GM10266 (cell line): Measurements from ENCODE around the gene PCED1B.

Source experiments
- DNase-seq: peaks from one replicate; pipeline ENCODE4 v3.0.0; 2012; ENCODE audit errors: extremely low spot score
- TF ChIP-seq, protein P1 (sequence below): IDR thresholded peaks from 2 replicates; pipeline ENCODE4 v1.5.1; 2012; ENCODE audit warnings: mild to moderate bottlenecking, low read depth; ENCODE audit not compliant: control insufficient read depth, insufficient read depth; ENCODE audit errors: missing control alignments

Gene PCED1B

DNA sequence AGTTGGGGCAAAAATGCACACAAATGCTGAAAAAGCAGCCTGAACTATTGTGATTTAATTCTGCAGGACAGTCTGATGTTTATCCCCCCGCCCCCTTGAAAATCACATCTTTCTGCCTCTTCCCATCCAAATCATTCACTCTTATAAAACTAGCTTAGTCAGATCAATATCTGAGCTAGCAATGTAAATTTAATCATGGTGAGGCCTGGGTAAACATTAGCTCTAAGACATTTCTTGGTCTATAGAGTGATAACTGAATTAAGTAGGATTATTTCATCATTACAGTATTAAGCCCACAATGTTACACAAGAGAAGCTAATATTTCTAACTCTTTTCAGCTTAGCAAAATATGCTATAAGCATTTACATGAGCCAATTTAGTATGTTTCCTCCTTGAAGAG, 9.1 kb upstream of the PCED1B start:
- TF ChIP-seq, protein P1, sequence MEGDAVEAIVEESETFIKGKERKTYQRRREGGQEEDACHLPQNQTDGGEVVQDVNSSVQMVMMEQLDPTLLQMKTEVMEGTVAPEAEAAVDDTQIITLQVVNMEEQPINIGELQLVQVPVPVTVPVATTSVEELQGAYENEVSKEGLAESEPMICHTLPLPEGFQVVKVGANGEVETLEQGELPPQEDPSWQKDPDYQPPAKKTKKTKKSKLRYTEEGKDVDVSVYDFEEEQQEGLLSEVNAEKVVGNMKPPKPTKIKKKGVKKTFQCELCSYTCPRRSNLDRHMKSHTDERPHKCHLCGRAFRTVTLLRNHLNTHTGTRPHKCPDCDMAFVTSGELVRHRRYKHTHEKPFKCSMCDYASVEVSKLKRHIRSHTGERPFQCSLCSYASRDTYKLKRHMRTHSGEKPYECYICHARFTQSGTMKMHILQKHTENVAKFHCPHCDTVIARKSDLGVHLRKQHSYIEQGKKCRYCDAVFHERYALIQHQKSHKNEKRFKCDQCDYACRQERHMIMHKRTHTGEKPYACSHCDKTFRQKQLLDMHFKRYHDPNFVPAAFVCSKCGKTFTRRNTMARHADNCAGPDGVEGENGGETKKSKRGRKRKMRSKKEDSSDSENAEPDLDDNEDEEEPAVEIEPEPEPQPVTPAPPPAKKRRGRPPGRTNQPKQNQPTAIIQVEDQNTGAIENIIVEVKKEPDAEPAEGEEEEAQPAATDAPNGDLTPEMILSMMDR = no peak
- no peak for DNase-seq

DNA sequence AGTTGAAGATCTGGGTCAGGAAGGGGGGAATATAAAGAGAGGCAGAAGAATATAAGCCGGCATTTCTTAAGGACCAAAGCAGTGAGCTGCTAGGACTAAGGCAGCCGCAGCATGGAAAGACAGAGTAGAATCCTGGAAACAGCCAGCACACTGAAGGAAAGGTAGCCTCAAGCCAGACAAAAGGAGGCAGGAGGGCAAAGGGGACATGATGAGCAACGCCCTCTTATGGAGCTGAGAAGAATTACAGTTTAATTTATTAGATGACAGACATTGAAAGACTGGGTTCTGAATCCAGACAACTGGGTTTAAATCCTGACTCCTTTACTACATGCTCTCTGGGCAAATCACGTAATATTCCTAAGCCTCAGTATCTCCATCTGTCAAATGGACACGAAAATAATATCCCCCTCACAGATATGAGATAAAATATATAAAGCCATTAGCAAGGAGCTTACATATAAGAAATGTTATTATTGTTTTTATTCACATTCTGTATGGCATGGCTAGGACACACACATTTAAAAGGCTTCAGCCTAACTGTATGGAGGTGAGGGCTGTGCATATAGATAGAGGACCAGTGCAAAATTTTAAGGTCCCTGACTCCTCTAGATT, 8.1 kb upstream of the PCED1B start:
- TF ChIP-seq, protein P1 = peak; percentile 40
- no peak for DNase-seq

DNA sequence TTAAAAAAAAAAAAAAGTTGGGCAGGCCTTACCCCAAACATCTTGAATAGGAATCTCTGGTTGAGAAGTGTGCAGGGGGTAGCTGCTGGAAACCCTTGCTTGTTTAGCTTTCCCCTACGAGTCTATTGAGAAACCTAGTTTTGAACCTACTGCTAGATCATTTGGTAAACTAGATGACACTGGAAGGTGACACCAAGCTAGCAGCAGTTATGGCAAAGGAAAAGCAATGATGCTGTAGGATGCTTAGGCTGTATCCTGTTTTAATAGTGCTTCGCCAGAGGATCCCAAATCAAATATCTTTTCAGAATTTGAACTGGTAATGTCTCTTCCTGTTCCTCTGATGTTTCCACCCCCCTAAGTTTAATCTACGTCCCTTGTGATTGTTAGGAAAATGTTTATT, 5.5 kb upstream of the PCED1B start:
- DNase-seq = no peak
- TF ChIP-seq, protein P1 = no peak

DNA sequence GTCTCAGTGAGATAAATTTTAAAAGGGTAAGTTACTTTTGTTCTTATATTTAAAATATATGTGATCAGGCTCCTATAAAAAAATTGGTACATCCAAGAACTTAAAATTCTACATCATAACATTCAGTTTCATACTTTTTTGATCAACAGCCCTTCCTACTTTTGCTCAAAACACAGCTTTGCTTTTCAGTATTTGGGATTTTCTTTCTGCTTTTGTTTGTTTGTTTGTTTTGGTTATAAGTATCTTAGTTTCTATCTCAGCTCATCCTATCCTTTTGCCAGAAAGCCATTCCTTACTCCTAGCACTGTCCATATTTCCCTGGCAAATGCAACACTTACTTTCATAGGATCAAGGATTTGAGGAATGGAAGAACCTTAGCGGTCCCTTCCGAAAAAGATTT, 4.7 kb upstream of the PCED1B start:
- TF ChIP-seq, protein P1 = no peak
- no peak for DNase-seq

DNA sequence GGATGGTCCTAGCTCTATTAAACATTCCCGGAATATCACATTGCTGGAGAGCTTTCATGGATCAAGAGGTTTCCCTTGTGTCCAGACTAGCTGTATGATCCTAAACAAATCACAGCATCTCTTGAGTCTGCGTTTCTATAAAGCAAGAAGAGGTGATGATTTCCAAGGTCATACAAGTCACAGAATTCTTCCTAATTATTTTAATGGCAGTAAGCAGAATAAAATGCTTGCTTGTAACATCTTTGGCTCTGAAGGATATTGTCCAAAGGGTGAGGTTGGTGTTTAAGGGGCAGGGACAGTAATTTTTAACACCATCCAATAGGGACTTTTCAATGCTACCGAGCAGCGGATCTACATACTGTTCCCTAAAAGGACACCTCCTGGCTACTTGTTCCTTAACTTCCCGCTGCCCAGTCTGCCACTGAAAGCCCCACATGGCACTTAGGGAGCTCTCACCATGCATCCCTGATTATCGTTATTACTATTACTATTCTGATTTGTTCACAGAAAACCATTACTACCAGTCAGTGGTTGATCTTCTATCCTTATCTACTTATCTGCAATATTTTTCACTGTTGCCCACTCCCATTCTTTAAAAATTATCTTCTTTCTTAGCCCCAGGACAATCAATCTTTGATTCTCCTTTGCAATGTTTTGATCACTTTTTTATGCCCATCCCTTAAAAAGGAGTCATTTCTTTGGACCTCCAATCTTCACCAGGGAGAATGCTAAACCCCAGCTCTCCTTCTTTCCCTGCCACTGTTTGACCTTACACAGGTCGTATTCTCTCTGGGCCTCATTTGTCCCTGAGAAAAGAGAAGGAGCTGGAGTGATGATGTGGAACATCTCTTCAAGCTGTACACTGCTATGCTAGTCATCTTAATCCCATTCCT, 4.0 kb upstream of the PCED1B start:
- no peak for DNase-seq
- TF ChIP-seq, protein P1 = no peak

DNA sequence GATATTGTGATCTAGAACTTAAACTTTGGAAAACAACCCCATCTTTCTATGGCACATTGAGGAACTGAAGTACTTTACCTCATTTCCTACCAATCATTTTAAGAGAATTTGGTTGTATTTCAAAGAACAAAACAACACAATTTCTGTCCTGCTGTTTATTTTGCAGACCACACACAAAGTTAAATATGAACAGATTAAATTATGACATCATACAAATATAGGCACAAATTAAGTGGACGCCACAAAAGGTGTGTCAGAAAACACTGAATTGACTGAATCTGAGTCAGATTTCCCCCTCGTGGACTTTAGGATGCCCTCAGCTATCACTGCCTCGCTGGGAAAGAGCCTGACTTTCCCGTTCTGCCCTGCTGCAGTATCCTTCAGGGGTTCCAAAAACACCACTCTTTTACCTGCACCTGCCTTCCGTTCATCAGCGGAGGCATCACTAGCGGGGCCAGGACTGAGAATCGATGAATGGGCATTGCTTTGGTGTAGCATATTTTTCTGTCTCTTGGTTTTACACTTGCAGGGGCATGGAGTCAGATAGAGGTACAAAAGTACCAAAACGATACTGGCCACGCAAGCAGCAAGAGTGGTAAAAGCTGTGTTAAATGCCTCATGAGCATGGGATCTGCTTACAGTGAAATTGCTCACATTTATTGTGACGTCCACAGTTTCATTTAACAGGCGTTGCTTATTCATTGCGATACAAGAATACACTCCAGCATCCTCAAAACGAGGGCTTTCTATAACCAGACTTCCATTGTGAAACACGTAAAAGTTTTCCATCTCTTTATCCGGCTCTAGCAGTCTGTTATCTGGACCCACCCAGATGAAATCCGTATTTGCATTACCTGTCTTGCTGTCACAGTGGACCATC, 2.0 kb upstream of the PCED1B start:
- TF ChIP-seq, protein P1 = no peak
- no peak for DNase-seq
